ENCODE measurements around the gene SIGLEC14. TPM values are rescaled to one million over a fixed set of nuclear protein-coding genes. Genes with fewer than 3 reads are reported as not detected.

The SIGLEC14 gene
- total RNA-seq, 1 donor = not detected

DNA sequence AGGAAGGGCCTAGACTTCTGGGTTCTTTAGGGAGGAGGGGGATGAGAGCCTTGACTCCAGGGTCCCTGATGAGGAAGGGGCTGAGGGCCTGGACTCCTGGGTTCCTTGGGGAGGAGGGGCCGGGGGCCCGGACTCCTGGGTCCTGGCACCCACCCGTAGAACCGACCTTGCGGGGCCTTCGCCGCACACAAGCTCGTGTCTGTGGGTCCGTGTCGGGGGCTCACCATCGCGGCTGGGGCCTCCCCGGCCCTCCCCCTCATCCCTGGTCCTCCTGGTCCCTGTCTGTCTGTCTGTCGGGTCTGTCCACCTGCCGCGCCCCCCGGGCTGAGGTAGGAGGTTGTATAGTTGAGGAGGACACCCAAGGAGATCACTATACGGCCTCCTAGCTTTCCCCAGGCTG lies 45.8 kb upstream of the SIGLEC14 start:
- TF ChIP-seq, protein P1, sequence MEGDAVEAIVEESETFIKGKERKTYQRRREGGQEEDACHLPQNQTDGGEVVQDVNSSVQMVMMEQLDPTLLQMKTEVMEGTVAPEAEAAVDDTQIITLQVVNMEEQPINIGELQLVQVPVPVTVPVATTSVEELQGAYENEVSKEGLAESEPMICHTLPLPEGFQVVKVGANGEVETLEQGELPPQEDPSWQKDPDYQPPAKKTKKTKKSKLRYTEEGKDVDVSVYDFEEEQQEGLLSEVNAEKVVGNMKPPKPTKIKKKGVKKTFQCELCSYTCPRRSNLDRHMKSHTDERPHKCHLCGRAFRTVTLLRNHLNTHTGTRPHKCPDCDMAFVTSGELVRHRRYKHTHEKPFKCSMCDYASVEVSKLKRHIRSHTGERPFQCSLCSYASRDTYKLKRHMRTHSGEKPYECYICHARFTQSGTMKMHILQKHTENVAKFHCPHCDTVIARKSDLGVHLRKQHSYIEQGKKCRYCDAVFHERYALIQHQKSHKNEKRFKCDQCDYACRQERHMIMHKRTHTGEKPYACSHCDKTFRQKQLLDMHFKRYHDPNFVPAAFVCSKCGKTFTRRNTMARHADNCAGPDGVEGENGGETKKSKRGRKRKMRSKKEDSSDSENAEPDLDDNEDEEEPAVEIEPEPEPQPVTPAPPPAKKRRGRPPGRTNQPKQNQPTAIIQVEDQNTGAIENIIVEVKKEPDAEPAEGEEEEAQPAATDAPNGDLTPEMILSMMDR (IDR thresholded peaks at IDR 0.05; ENCODE audit: insufficient read depth, low read length) = no peak
- H3K4me3 ChIP-seq (ENCODE audit: low read depth, low read length) = peak overlapping the region; percentile 97
- DNase-seq (ENCODE audit: low read depth) = no peak

DNA sequence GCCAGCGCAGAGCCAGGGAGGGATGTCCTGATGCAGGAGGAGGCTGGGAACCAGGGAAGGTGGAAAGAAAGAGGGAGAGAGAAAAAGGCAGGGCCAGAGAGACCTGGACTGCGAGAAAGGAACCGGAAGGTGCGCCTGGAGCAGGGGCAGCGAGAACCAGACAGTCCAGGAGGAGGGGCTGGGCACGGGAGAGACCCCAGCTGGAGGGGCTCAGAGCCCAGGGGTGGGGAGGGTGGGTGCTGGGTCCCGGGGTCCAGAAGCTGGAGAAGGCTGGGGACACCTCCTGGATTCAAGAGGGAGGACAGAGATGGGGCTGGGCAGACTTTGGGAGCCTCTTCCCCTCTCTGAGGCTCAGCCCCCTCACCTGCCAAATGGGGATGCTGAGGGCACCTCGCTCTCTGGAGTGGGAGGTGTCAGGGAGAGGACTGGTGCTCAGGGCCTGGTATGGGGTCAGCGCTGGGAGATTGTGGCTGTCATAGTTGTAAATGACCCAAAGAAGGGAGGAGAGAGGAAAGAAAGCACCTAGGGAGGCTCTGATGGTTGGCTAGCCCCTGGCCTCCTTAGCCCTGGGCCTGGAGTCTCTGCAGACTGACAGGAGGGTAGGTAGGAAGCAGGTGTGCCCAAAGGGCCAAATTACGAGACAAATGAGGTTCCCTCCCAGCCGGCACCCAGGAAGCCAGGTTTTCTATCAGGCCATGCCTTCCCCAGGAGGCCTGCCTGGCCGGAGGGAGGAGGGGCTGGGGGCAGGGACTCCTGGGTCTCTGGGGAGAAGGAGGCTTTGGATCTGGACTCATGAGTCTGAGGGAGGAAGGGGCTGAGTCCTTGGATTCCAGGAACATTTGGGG lies 45.2 kb upstream of the SIGLEC14 start:
- TF ChIP-seq, protein P1 (IDR thresholded peaks at IDR 0.05; ENCODE audit: insufficient read depth, low read length) = no peak
- H3K4me3 ChIP-seq (ENCODE audit: low read depth, low read length) = peak overlapping the region; percentile 97
- no peak for DNase-seq (ENCODE audit: low read depth)

DNA sequence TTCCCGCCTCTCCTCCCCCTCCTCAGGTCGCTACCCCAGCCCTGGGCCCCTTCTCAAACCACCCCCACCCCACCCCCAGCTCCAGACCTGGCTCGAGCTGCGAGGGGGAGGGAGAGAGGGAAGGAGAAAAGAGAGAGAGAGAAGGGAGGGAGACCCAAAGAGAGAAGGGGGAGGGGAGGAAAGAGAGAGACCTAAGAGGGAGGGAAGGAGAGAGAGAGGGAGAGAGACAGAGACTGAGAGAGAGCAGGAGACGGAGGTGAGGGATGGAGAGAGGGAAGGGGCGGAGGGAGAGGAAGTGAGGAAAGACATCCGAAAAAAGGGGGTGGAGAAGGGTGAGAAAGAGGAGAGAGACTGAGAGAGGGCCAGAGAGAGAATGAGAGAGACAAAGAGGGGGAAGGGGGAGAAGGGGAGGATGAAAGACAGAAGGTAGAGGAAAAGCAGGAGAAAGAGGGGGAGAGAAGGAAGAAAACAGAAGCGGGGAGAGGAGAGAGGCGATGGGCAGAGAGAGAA lies 44.5 kb upstream of the SIGLEC14 start:
- TF ChIP-seq, protein P1 (IDR thresholded peaks at IDR 0.05; ENCODE audit: insufficient read depth, low read length) = no peak
- peak; percentile 70 for DNase-seq (ENCODE audit: low read depth)
- H3K4me3 ChIP-seq (ENCODE audit: low read depth, low read length) = peak overlapping the region; percentile 97

DNA sequence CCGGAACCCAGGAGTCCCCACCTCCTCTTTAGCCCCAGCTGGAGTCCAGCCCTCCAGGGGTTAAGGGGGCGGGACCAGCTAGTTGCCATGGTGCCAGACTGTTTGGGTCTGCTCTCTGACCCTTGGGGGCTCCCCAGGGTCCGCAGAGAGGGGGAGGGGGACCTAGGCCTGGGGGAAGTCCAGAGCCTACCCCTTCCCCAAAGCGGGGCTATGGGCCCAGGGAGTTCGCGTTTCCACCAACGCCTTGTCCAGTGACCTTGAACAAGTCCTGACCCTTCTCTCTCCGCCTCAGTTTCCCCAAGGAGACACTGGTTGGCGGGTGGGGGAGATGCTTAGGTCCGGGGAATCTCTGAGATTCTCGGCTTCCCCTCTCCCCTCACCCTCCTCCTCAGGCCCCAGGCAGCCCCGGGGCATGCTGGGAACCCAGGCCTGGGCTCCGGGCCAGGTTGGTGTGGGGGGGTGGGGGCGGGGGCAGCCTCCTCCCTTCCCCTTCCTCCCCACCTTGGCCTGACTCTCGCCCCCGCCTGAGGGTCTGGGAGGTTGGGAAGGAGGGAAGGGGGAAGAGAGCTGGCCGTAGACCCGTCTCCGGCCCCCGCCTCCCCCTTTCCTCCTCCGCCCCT lies 43.9 kb upstream of the SIGLEC14 start:
- DNase-seq (ENCODE audit: low read depth) = peak; percentile 72
- H3K4me3 ChIP-seq (ENCODE audit: low read depth, low read length) = peak overlapping the region; percentile 97
- TF ChIP-seq, protein P1 (IDR thresholded peaks at IDR 0.05; ENCODE audit: insufficient read depth, low read length) = no peak

DNA sequence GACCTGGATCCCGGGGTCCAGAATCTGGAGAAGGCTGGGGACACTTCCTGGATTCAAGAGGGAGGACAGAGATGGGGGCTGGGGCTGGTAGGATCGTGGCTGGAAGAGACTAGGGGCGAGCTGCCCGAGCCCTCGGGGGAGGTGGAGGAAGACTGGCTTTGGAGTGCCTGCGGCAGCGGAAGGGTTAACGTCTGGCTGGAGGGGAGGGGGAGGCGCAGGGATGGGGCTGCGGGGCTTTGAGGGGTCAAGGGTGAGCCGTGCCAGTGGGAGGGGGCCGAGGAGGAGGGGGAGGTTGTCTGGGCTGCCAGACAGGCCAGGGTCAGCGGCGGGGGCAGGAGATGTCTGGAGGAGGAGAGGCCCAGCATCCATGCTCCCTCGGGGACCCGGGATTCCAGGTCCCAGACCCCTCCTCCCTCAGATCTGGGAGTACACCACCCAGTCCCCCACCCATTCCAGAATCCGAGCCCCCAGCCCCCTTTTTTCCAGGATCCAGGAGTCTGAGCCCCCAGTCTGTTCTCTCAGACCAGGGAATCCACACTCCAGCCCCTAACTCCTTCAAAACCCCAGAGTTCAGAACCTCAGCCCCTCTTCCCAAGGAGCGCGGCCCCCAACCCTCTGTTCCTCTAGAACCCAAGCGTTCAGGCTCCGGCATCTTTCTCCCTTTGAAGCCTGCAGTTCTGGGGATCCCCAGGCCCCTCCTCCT lies 43.3 kb upstream of the SIGLEC14 start:
- peak; percentile 31 for DNase-seq (ENCODE audit: low read depth)
- peak overlapping the region; percentile 97 for H3K4me3 ChIP-seq (ENCODE audit: low read depth, low read length)
- TF ChIP-seq, protein P1 (IDR thresholded peaks at IDR 0.05; ENCODE audit: insufficient read depth, low read length) = no peak

DNA sequence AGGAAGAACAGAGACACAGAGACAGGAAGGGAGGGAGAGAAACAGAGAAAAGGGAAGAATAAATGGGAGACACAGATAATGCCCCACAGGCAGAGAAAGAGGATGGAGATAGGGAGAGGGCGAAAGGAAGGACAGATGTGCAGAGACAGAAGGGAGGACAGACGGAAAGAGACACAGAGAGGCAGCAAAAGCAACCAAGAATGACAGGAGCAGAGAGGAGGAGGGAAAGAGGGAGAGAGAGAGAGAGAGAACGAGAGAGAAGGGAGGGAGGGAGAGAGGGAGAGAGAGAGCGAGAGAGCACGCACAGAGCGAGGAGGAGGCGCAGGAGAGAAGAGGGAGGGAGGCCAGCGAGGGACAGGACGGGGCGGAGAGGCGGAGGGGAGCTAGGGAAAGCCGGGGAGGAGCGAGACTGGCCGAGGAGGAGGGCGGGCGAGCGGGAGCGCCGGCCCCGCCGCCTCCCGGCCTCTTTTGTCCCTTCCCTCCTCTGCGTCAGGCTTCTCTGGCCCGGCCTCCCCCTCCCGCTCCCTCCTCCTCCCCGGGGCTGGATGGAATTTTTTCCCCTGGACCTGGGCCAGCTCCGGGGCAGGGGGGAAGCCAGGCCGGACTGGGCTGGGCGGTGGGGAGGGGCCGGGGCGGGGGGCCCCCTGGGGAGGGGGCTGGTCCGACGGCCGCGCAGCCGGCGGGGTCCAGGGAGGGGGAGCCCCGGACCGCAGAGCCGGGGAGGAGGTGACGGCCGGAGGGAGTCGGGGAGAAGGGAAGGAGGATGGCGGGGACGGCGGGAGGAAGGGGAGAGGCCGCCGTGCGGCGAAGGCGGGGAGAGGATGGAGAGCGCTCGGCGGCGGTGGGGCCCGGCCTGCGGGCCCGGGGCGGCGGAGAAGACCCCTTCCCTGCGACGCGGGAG lies 42.3 kb upstream of the SIGLEC14 start:
- TF ChIP-seq, protein P1 (IDR thresholded peaks at IDR 0.05; ENCODE audit: insufficient read depth, low read length) = peak; percentile 15
- peak; percentile 96 for DNase-seq (ENCODE audit: low read depth)
- peak overlapping the region; percentile 97 for H3K4me3 ChIP-seq (ENCODE audit: low read depth, low read length)
